H1 (cell line): ENCODE data around the gene KCNJ12. TPM values are rescaled to one million over a fixed set of nuclear protein-coding genes. Genes with fewer than 3 reads are reported as not detected.

Experiments used
- CTCF ChIA-PET: fragments of 300-600 bp; sonication (Branson Sonifier 250); formaldehyde crosslinking; loops from one replicate; lab custom pipeline; 2021; ENCODE audit not compliant: partially characterized antibody; lab: Charles Lee
- POLR2A ChIA-PET: fragments of 300-600 bp; sonication (Branson Sonifier 250); formaldehyde crosslinking; loops from one replicate; lab custom pipeline; 2021; ENCODE audit warnings: inconsistent platforms; ENCODE audit not compliant: partially characterized antibody; lab: Charles Lee
- DNase-seq, 2 experiments: peaks; one replicate each; pipeline versions ENCODE4 v3.0.0 to v3.0.0-alpha.2; 2010 to 2022; ENCODE audit warnings: low spot score in 2 of 2, low read depth in 1 of 2, mixed read lengths in 1 of 2
- FAIRE-seq: peaks from 2 replicates; lab custom pipeline; 2011; peaks lifted over from hg19 to GRCh38; lab: Jason Lieb, UNC
- H2AFZ ChIP-seq: 2 replicates; pipeline ENCODE4 v1.8.1; 2012; ENCODE audit warnings: low read length, inconsistent platforms
- H2AK5ac ChIP-seq: 2 replicates; pipeline ENCODE4 v1.6.1; 2013; ENCODE audit warnings: low read depth, low read length
- H2BK120ac ChIP-seq: replicated peaks from 2 replicates; pipeline ENCODE3; 2013; ENCODE audit warnings: low read depth, low read length, inconsistent platforms
- H2BK12ac ChIP-seq: 2 replicates; pipeline ENCODE4 v1.6.1; 2013; ENCODE audit warnings: low read depth, low read length
- H2BK15ac ChIP-seq: 2 replicates; pipeline ENCODE4 v1.6.1; 2013; ENCODE audit warnings: low read length
- H2BK20ac ChIP-seq: 2 replicates; pipeline ENCODE4 v1.6.1; 2013; ENCODE audit warnings: low read length
- H2BK5ac ChIP-seq: 2 replicates; pipeline ENCODE4 v1.6.1; 2013; ENCODE audit warnings: low read depth, low read length
- H3K14ac ChIP-seq: 2 replicates; pipeline ENCODE4 v1.6.1; 2013; ENCODE audit warnings: inconsistent platforms; ENCODE audit not compliant: insufficient read length
- H3K18ac ChIP-seq: 2 replicates; pipeline ENCODE4 v1.6.1; 2013; ENCODE audit warnings: low read length; ENCODE audit errors: extremely low read depth
- H3K23ac ChIP-seq: 2 replicates; pipeline ENCODE4 v1.6.1; 2013; ENCODE audit warnings: inconsistent platforms; ENCODE audit not compliant: insufficient read length
- H3K23me2 ChIP-seq: 2 replicates; pipeline ENCODE4 v1.6.1; 2013; ENCODE audit warnings: low read depth, low read length
- H3K27ac ChIP-seq: 2 replicates; pipeline ENCODE4 v1.6.1; 2011; ENCODE audit warnings: low read depth, low read length, inconsistent platforms
- H3K27me3 ChIP-seq, 4 experiments: replicated peaks in 1 of 4; 1 replicate in 1 of 4; 2 replicates in 3 of 4; pipeline versions ENCODE4 v1.6.1 to v1.8.1; 2011 to 2013; ENCODE audit warnings: low read length in 3 of 4, mild to moderate bottlenecking in 3 of 4, inconsistent platforms in 2 of 4, mixed read lengths in 2 of 4, moderate library complexity in 1 of 4; ENCODE audit not compliant: control insufficient read depth in 3 of 4, insufficient read depth in 3 of 4; ENCODE audit errors: extremely low read depth in 1 of 4
- H3K36me3 ChIP-seq, 4 experiments: 2 replicates each; pipeline versions ENCODE4 v1.6.1 to v1.8.1; 2011 to 2013; ENCODE audit warnings: mild to moderate bottlenecking in 4 of 4, low read length in 3 of 4, moderate library complexity in 2 of 4, control low read depth in 1 of 4, inconsistent platforms in 1 of 4; ENCODE audit not compliant: insufficient read depth in 4 of 4, control insufficient read depth in 2 of 4
- H3K4ac ChIP-seq: replicated peaks from 2 replicates; pipeline ENCODE3; 2013; ENCODE audit warnings: low read length, low read depth, mixed read lengths, inconsistent platforms; ENCODE audit not compliant: insufficient read length
- H3K4me1 ChIP-seq, 4 experiments: replicated peaks in 1 of 4; 1 replicate in 1 of 4; 2 replicates in 3 of 4; pipeline versions ENCODE4 v1.6.1 to v1.8.1; 2011 to 2013; ENCODE audit warnings: low read length in 3 of 4, inconsistent platforms in 2 of 4, mixed read lengths in 1 of 4; ENCODE audit not compliant: insufficient read depth in 4 of 4, control insufficient read depth in 3 of 4
- H3K4me2 ChIP-seq, 2 experiments: 2 replicates each; pipeline versions ENCODE4 v1.6.1 to v1.8.1; 2011 to 2013; ENCODE audit warnings: low read depth in 2 of 2, low read length in 2 of 2, control low read depth in 1 of 2, inconsistent platforms in 1 of 2, mild to moderate bottlenecking in 1 of 2; ENCODE audit not compliant: insufficient read depth in 1 of 2
- H3K4me3 ChIP-seq, 4 experiments: fragments of 200-600, 300-600 bp in 1 of 4; sonication (generic), shearing (Covaris generic), sonication (Bioruptor Twin) in 1 of 4; 2 replicates each; pipeline versions ENCODE4 v1.5.1 to v1.8.1; 2011 to 2016; ENCODE audit warnings: low read length in 4 of 4, low read depth in 3 of 4, control low read depth in 2 of 4, inconsistent platforms in 2 of 4, mild to moderate bottlenecking in 2 of 4, mixed read lengths in 1 of 4, moderate library complexity in 1 of 4; ENCODE audit not compliant: insufficient read depth in 2 of 4; ENCODE audit errors: extremely low read depth in 1 of 4
- H3K56ac ChIP-seq: replicated peaks from 2 replicates; pipeline ENCODE3; 2013; ENCODE audit warnings: low read depth, mild to moderate bottlenecking, mixed read lengths, low read length, inconsistent platforms; ENCODE audit not compliant: insufficient read length
- H3K79me1 ChIP-seq: 2 replicates; pipeline ENCODE4 v1.6.1; 2013; ENCODE audit warnings: low read depth, low read length, control low read depth
- H3K79me2 ChIP-seq, 2 experiments: 2 replicates each; pipeline versions ENCODE4 v1.6.1 to v1.8.1; 2012 to 2013; ENCODE audit warnings: low read length in 2 of 2, mild to moderate bottlenecking in 2 of 2, inconsistent platforms in 1 of 2; ENCODE audit not compliant: insufficient read depth in 2 of 2, control insufficient read depth in 1 of 2
- H3K9ac ChIP-seq, 4 experiments: replicated peaks in 1 of 4; 1 replicate in 1 of 4; 2 replicates in 3 of 4; pipeline versions ENCODE4 v1.6.1 to v1.8.1; 2011 to 2013; ENCODE audit warnings: low read depth in 3 of 4, low read length in 3 of 4, control low read depth in 2 of 4, mild to moderate bottlenecking in 2 of 4, moderate library complexity in 2 of 4, inconsistent platforms in 1 of 4; ENCODE audit errors: extremely low read depth in 1 of 4
- H3K9me3 ChIP-seq, 2 experiments: 2 replicates each; pipeline versions ENCODE4 v1.6.1 to v1.8.1; 2012 to 2013; ENCODE audit warnings: mild to moderate bottlenecking in 2 of 2, moderate library complexity in 2 of 2, control low read depth in 1 of 2, inconsistent platforms in 1 of 2, low read depth in 1 of 2, low read length in 1 of 2, mixed read lengths in 1 of 2; ENCODE audit not compliant: insufficient read depth in 2 of 2
- H4K20me1 ChIP-seq, 2 experiments: replicated peaks in 1 of 2; 2 replicates each; pipeline versions ENCODE3 to v1.8.1; 2011 to 2013; ENCODE audit warnings: inconsistent platforms in 2 of 2, low read length in 2 of 2, mild to moderate bottlenecking in 1 of 2; ENCODE audit not compliant: insufficient read depth in 2 of 2, control insufficient read depth in 1 of 2
- H4K5ac ChIP-seq: 2 replicates; pipeline ENCODE4 v1.6.1; 2013; ENCODE audit warnings: low read length, low read depth, mixed read lengths, inconsistent platforms; ENCODE audit not compliant: insufficient read length
- H4K8ac ChIP-seq: 2 replicates; pipeline ENCODE4 v1.8.0; 2013; ENCODE audit warnings: mild to moderate bottlenecking, moderate library complexity, low read length, inconsistent platforms; ENCODE audit not compliant: insufficient read depth; ENCODE audit errors: extremely low read depth
- H4K91ac ChIP-seq: replicated peaks from 2 replicates; pipeline ENCODE3; 2013; ENCODE audit warnings: low read length, mixed read lengths, inconsistent platforms; ENCODE audit not compliant: insufficient read length
- BCL11A ChIP-seq, 2 experiments: IDR thresholded peaks; one replicate each; pipeline ENCODE4 v1.6.1; 2011; ENCODE audit warnings: low read depth in 2 of 2, low read length in 2 of 2, mild to moderate bottlenecking in 2 of 2
- CTCF ChIP-seq, 3 experiments: IDR thresholded peaks; 1 replicate in 2 of 3; 2 replicates in 1 of 3; pipeline versions ENCODE4 v1.5.1 to v1.6.1; 2011; ENCODE audit warnings: low read length in 3 of 3, mild to moderate bottlenecking in 3 of 3, inconsistent platforms in 2 of 3, low read depth in 1 of 3, moderate library complexity in 1 of 3; ENCODE audit not compliant: insufficient read depth in 1 of 3; ENCODE audit errors: control extremely low read depth in 1 of 3
- GTF2F1 ChIP-seq: IDR thresholded peaks from 2 replicates; pipeline ENCODE4 v1.6.1; 2012; ENCODE audit warnings: low read depth, low read length, improper control_type of control experiment, borderline replicate concordance
- HDAC6 ChIP-seq: IDR thresholded peaks from one replicate; pipeline ENCODE4 v1.7.1; 2012; ENCODE audit warnings: low read depth, mild to moderate bottlenecking, inconsistent platforms, low read length, moderate library complexity
- PHF8 ChIP-seq: fragments of 200-600 bp; sonication (generic); conservative IDR thresholded peaks from 2 replicates; pipeline ENCODE4 v1.7.1; 2012; ENCODE audit warnings: low read depth, mild to moderate bottlenecking, inconsistent platforms, low read length, moderate library complexity
- POU5F1 ChIP-seq: IDR thresholded peaks from 2 replicates; pipeline ENCODE4 v1.6.1; 2011; ENCODE audit warnings: low read depth, mild to moderate bottlenecking, low read length, moderate library complexity
- RAD21 ChIP-seq, 2 experiments: IDR thresholded peaks in 1 of 2; conservative IDR thresholded peaks in 1 of 2; 2 replicates each; pipeline ENCODE4 v1.6.1; 2011; ENCODE audit warnings: low read depth in 2 of 2, low read length in 2 of 2, improper control_type of control experiment in 1 of 2, inconsistent platforms in 1 of 2, mild to moderate bottlenecking in 1 of 2, moderate library complexity in 1 of 2
- RNF2 ChIP-seq: fragments of 200-900, 300-1000 bp; sonication (generic); IDR thresholded peaks from 2 replicates; pipeline ENCODE4 v1.7.1; 2016; ENCODE audit warnings: borderline replicate concordance, low read depth, mild to moderate bottlenecking, antibody characterized with exemption, low read length; ENCODE audit not compliant: poor library complexity, severe bottlenecking; ENCODE audit errors: missing control alignments
- SAP30 ChIP-seq: fragments of 300-600 bp; sonication (generic); IDR thresholded peaks from 2 replicates; pipeline ENCODE4 v1.7.1; 2012; ENCODE audit warnings: low read length, moderate library complexity, mild to moderate bottlenecking, inconsistent platforms; ENCODE audit not compliant: insufficient read depth, insufficient replicate concordance
- SIN3A ChIP-seq, 2 experiments: IDR thresholded peaks in 1 of 2; conservative IDR thresholded peaks in 1 of 2; 2 replicates each; pipeline ENCODE4 v1.6.1; 2011 to 2012; ENCODE audit warnings: low read length in 2 of 2, improper control_type of control experiment in 1 of 2, low read depth in 1 of 2, mild to moderate bottlenecking in 1 of 2
- WGBS, 2 experiments: shearing (Covaris generic) in 1 of 2; methylation state at CpG; one replicate each; pipeline versions ENCODE4 v1.1.6 to v1.1.7; 2013 to 2015; ENCODE audit warnings: low lambda C conversion rate in 2 of 2, mixed read lengths in 2 of 2, inconsistent platforms in 1 of 2, low coverage in 1 of 2, missing lambda C conversion rate in 1 of 2; ENCODE audit not compliant: insufficient replicate concordance in 2 of 2, insufficient coverage in 1 of 2, insufficient read length in 1 of 2; ENCODE audit errors: extremely low coverage in 1 of 2, missing lambda C conversion rate in 1 of 2; 5-methylcytosine and 5-hydroxymethylcytosine counted together
- polyA plus RNA-seq, 7 experiments: library from polyadenylated mRNA; depleted of rRNA in 3 of 7; stranded (reverse) in 5 of 7; unstranded in 2 of 7; fragments of >200 nt in 5 of 7; fragments of 200-250 nt in 2 of 7; gene quantifications; 1 replicate in 5 of 7; 2 replicates in 1 of 7; 4 replicates in 1 of 7; pipeline versions ENCODE4 v1.2.1 to v1.2.3, GENCODE V29; 2011 to 2013; ENCODE audit warnings: missing spikeins in 2 of 7, mixed read lengths in 2 of 7
- total RNA-seq: library from RNA; stranded (reverse); fragmentation: NEBNext Ultra II Directional; extraction: Animal tissue kit (Norgen Biotek cat#: 25700); gene quantifications from 2 replicates; pipeline ENCODE4 v1.2.1, GENCODE V29; 2021

The KCNJ12 gene
- total and polyA plus RNA-seq, 2 of the 8 experiments (the other 6 are each of a cell fraction or from before 2014, with no cell fraction given): 1.2 to 1.5 TPM

GRCh38 chr17:21355586-21355985, 20.6 kb upstream of the KCNJ12 start:
- H3K23me2 ChIP-seq: peaks cover 8% of the 10 kb centered on the region; the same call in 1 of the 2 replicates
- H3K27me3 ChIP-seq: no peaks in the 10 kb centered on the region; a peak in 3 of 7 replicates
- no peak overlapping the region for H3K18ac ChIP-seq
- H4K91ac ChIP-seq: no peak overlapping the region
- H3K14ac ChIP-seq: no peak overlapping the region
- H3K4me3 ChIP-seq: no peak overlapping the region
- no peaks in the 10 kb centered on the region; the same call in 1 of the 2 replicates for H3K79me1 ChIP-seq
- H2AFZ ChIP-seq: no peak overlapping the region
- ChIA-PET CTCF (no interaction called here), POLR2A (no interaction called here)
- no peak overlapping the region for H2AK5ac ChIP-seq
- H3K79me2 ChIP-seq: no peaks in the 10 kb centered on the region
- H3K4ac ChIP-seq: no peak overlapping the region
- peaks cover 0 to 14% (median 6%) of the 10 kb centered on the region in 4 experiments; a peak in 6 of 7 replicates for H3K4me1 ChIP-seq
- H2BK5ac ChIP-seq: no peak overlapping the region
- FAIRE-seq (no peak), DNase-seq (no peak)
- no peak overlapping the region for H2BK120ac ChIP-seq
- H2BK15ac ChIP-seq: no peak overlapping the region
- no peak overlapping the region for H2BK20ac ChIP-seq
- H4K5ac ChIP-seq: no peak overlapping the region
- H3K4me2 ChIP-seq: no peak overlapping the region
- no peaks in the 10 kb centered on the region for H3K9me3 ChIP-seq
- no peaks in the 10 kb centered on the region for H3K36me3 ChIP-seq
- H3K23ac ChIP-seq: no peak overlapping the region
- whole genome bisulfite sequencing, 2 experiments: 82% methylated on average over 7 of the region's 12 CpGs; no CpG with 5 or more reads in 1 of the 2 experiments
- no peak overlapping the region for H4K8ac ChIP-seq
- H3K9ac ChIP-seq: no peak overlapping the region
- no peak overlapping the region for H3K56ac ChIP-seq
- H2BK12ac ChIP-seq: no peak overlapping the region
- H4K20me1 ChIP-seq: no peaks in the 10 kb centered on the region
- H3K27ac ChIP-seq: no peak overlapping the region
- TF ChIP-seq CTCF (IDR thresholded peaks at IDR 0.05; ENCODE audit: control extremely low read depth in 1 of 3, insufficient read depth in 1 of 3, low read depth in 1 of 3, low read length in 3 of 3): no peak
- TF ChIP-seq PHF8: no peak
- no peak for TF ChIP-seq RAD21 (IDR thresholded peaks at IDR 0.05 in 1 of 2, conservative IDR thresholded peaks at IDR 0.05 in 1 of 2; ENCODE audit: low read depth in 2 of 2, low read length in 2 of 2)
- TF ChIP-seq POU5F1: no peak
- no peak for TF ChIP-seq SAP30
- TF ChIP-seq BCL11A (IDR thresholded peaks at IDR 0.05; ENCODE audit: low read depth in 2 of 2, low read length in 2 of 2): no peak
- no peak for TF ChIP-seq RNF2
- no peak for TF ChIP-seq GTF2F1
- no peak for TF ChIP-seq HDAC6
- TF ChIP-seq SIN3A (conservative IDR thresholded peaks at IDR 0.05 in 1 of 2, IDR thresholded peaks at IDR 0.05 in 1 of 2; ENCODE audit: low read depth in 1 of 2, low read length in 2 of 2): no peak
